Spleen (tissue), 11 donors: ENCODE data around the gene GRAMD2A. TPM values are rescaled to one million over a fixed set of nuclear protein-coding genes. Genes with fewer than 3 reads are reported as not detected.
A peak's percentile ranks its signal among the peaks of the same experiment; 100 is the strongest.
"Not testable (repeated sequence)": the region's sequence is repeated elsewhere in the genome, so short reads cannot be mapped to it uniquely, and the experiment has no call there.

Experiments used
- DNase-seq: peaks from one replicate; pipeline ENCODE4 v3.0.0-alpha.2; 2020
- H3K27ac ChIP-seq, 8 donors: fragments of 200-600 bp; sonication (generic) in 7 of 8; 1 replicate in 4 of 8; 2 replicates in 4 of 8; pipeline versions ENCODE4 v1.5.0 to v1.8.0; 2016 to 2021; ENCODE audit warnings: inconsistent platforms in 4 of 8, mild to moderate bottlenecking in 4 of 8, moderate library complexity in 1 of 8
- H3K27me3 ChIP-seq, 7 donors: fragments of 200-600 bp; sonication (generic) in 6 of 7; replicated peaks in 1 of 7; 1 replicate in 4 of 7; 2 replicates in 3 of 7; pipeline versions ENCODE4 v1.5.0 to v1.8.0; 2016 to 2021; ENCODE audit warnings: inconsistent platforms in 3 of 7, mild to moderate bottlenecking in 1 of 7
- H3K36me3 ChIP-seq, 6 donors: fragments of 200-600 bp; sonication (generic) in 5 of 6; 1 replicate in 4 of 6; 2 replicates in 2 of 6; pipeline versions ENCODE4 v1.5.0 to v1.8.0; 2016 to 2021; ENCODE audit warnings: inconsistent platforms in 2 of 6
- H3K4me1 ChIP-seq, 6 donors: fragments of 200-600 bp; sonication (generic) in 5 of 6; 1 replicate in 3 of 6; 2 replicates in 3 of 6; pipeline versions ENCODE4 v1.5.0 to v1.8.0; 2016 to 2021; ENCODE audit warnings: inconsistent platforms in 3 of 6
- H3K4me3 ChIP-seq, 8 donors: fragments of 200-600 bp; sonication (generic) in 7 of 8; 1 replicate in 4 of 8; 2 replicates in 4 of 8; pipeline versions ENCODE4 v1.5.0 to v1.8.0; 2016 to 2021; ENCODE audit warnings: inconsistent platforms in 4 of 8, mild to moderate bottlenecking in 4 of 8, moderate library complexity in 2 of 8
- H3K9me3 ChIP-seq, 8 donors: fragments of 200-600 bp; sonication (generic) in 7 of 8; 1 replicate in 4 of 8; 2 replicates in 4 of 8; pipeline versions ENCODE4 v1.5.0 to v1.8.0; 2016 to 2021; ENCODE audit warnings: inconsistent platforms in 4 of 8
- POLR2A ChIP-seq, 3 donors: fragments of 450-650 bp; IDR thresholded peaks; one replicate each; pipeline ENCODE4 v1.5.1; 2017; ENCODE audit warnings: antibody characterized with exemption in 3 of 3, mild to moderate bottlenecking in 1 of 3
- POLR2AphosphoS5 ChIP-seq, 3 donors: sonication (generic); formaldehyde crosslinking; IDR thresholded peaks; one replicate each; pipeline ENCODE4 v1.5.1; 2017; ENCODE audit warnings: antibody characterized with exemption in 3 of 3
- WGBS, 5 donors: extraction: QIAGEN DNeasy Blood & Tissue Kit in 3 of 5; methylation state at CpG; one replicate each; pipeline versions ENCODE4 v1.1.5 to v1.1.7; 2013 to 2018; 5-methylcytosine and 5-hydroxymethylcytosine counted together
- intact Hi-C: fragments of 100-400 bp; cut with DNase I; formaldehyde crosslinking; loops from one replicate; pipeline ENCODE4 v1.15.0; 2023; ENCODE audit warnings: low total_unique reads
- polyA plus RNA-seq, 3 donors: library from polyadenylated mRNA; stranded (reverse); fragments of 200-250 nt; gene quantifications; one replicate each; pipeline ENCODE4 v1.2.1, GENCODE V29; 2013
- total RNA-seq, 7 donors: library from RNA; depleted of rRNA in 3 of 7; stranded (reverse); fragments of >200 nt in 3 of 7; fragmentation: NEBNext Ultra II Directional in 4 of 7; extraction: Animal tissue kit (Norgen Biotek cat#: 25700) in 4 of 7; gene quantifications; one replicate each; pipeline versions ENCODE4 v1.1.0 to v1.2.1, GENCODE V29; 2016 to 2021
- TF ChIP-seq, protein P1 (sequence below), 11 experiments: fragments of 200-600 bp in 7 of 11; fragments of 450-650 bp in 4 of 11; sonication (generic) in 4 of 11; IDR thresholded peaks in 8 of 11; conservative IDR thresholded peaks in 3 of 11; 1 replicate in 7 of 11; 2 replicates in 4 of 11; pipeline versions ENCODE4 v1.4.0 to v1.8.0; 2016 to 2021; ENCODE audit warnings: antibody characterized with exemption in 11 of 11, inconsistent platforms in 4 of 11, mild to moderate bottlenecking in 1 of 11
- donor health status: healthy with polysubstance abuse.
- donor health status: DM: no; HTN: no; CAD: no; lungs with moderate emphysema.
- donor health status: DM: no; HTN: no; CAD: no.
- donor health status: Bipolar disorder and iron deficiency.
- donor health status: healthy.
- donor health status: DM: no; HTN: no; CAD: no.
- donor health status: DM: yes; HTN: yes; CAD: no.

GRAMD2A gene
- total and polyA plus RNA-seq, 10 donors, result 0.03 to 0.34 (median 0.09) TPM; not detected in 6

DNA sequence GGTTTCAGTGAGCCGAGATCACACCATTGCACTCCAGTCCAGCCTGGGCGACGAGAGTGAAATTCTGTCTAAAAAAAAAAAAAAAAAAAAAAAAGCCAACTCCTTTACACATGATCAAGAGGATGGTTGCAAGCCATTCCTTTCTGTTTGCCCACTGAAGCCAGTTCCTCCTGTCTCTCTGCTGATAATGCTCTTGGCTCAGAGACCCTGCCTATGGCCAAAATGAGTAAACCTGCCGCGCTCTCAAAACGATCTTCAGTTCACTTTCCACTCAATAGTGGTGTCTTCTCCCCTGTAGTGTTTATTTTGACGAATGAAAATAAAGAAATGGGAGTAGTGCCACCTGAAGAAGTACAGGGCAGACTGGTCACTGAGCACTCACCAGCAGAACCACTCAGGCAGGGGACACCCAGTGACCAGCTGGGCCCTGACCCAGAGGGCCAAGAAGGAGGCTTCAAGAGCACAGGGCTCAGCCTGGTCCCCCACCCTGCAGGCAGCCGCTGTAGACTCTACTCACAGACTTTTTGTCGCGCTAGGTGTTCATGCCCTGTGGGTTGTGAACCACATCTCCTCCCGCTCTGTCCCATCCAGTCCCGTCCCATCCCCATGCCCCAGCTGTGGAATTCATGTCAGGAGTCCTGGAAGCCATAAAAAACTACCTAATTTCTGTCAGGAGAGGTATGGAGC is 23.6 kb downstream of the GRAMD2A start:
- Histone ChIP-seq H3K27me3 (peaks cover 0 to 11% (median 0%) of the 10 kb centered on the region in 7 donors), H3K9me3 (no peaks in the 10 kb centered on the region), H3K27ac (no peak overlapping the region), H3K4me3 (no peak overlapping the region), H3K4me1 (no peaks in the 10 kb centered on the region), H3K36me3 (no peaks in the 10 kb centered on the region)
- 86 to 94% (median 91%) methylated on average over 12 of the region's 12 CpGs for WGBS, 5 donors
- TF ChIP-seq POLR2A (IDR thresholded peaks at IDR 0.05), result no peak
- no peak for TF ChIP-seq POLR2AphosphoS5 (IDR thresholded peaks at IDR 0.05)
- TF ChIP-seq, protein P1, sequence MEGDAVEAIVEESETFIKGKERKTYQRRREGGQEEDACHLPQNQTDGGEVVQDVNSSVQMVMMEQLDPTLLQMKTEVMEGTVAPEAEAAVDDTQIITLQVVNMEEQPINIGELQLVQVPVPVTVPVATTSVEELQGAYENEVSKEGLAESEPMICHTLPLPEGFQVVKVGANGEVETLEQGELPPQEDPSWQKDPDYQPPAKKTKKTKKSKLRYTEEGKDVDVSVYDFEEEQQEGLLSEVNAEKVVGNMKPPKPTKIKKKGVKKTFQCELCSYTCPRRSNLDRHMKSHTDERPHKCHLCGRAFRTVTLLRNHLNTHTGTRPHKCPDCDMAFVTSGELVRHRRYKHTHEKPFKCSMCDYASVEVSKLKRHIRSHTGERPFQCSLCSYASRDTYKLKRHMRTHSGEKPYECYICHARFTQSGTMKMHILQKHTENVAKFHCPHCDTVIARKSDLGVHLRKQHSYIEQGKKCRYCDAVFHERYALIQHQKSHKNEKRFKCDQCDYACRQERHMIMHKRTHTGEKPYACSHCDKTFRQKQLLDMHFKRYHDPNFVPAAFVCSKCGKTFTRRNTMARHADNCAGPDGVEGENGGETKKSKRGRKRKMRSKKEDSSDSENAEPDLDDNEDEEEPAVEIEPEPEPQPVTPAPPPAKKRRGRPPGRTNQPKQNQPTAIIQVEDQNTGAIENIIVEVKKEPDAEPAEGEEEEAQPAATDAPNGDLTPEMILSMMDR (IDR thresholded peaks at IDR 0.05 in 8 of 11, conservative IDR thresholded peaks at IDR 0.05 in 3 of 11), result no peak
- DNase-seq, result peak; percentile 54
- intact Hi-C loops, result no loop called here

DNA sequence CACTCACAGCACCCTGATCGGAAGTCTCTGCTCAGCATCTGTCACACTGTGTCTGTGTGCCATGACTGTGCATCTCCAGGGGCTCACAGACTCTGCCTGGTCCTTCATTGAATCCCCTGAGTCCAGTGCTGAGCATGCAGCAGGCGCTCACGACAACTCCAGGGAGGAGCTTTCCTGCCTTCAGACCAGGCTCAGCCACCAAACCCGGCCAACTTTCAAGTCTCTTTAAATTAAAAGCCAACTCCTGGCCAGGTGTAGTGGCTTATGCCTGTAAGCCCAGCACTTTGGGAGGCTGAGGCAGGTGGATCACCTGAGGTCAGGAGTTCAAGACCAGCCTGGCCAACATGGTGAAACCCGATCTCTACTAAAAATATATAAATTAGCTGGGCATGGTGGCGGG is 24.2 kb downstream of the GRAMD2A start:
- H3K27me3 ChIP-seq, result peaks cover 0 to 14% (median 0%) of the 10 kb centered on the region in 7 donors
- DNase-seq, result peak; percentile 29

DNA sequence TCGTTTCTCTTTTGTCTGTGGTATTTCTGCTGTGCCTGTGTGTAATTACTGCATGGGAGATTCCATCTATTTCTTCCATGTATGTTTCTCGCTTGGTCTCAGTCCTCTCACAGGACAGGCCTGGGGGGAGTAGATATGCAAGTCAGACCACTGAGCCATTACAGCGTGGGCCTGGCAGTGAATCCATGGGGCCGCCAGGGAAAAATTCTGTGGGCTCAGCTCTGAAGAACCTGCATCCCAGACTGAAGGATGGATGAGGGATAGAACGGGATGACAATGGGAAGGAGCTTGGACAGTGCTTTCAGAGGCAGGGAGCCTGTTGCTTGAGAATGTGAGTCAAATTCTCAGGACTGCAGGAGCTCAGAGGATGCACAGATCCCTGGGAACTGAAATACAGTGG is 24.8 kb downstream of the GRAMD2A start:
- H3K4me3 ChIP-seq, result no peak overlapping the region
- H3K27ac ChIP-seq, result no peak overlapping the region
- no peaks in the 10 kb centered on the region for H3K9me3 ChIP-seq
- TF ChIP-seq POLR2AphosphoS5 (IDR thresholded peaks at IDR 0.05) (no peak), POLR2A (IDR thresholded peaks at IDR 0.05) (no peak)
- TF ChIP-seq, protein P1 (IDR thresholded peaks at IDR 0.05 in 8 of 11, conservative IDR thresholded peaks at IDR 0.05 in 3 of 11), result no peak
- intact Hi-C loops, result no loop called here
- WGBS, 5 donors, result 86 to 88% (median 87%) methylated on average over 5 of the region's 5 CpGs
- DNase-seq, result peak; percentile 7
- peaks cover 0 to 19% (median 0%) of the 10 kb centered on the region in 7 donors for H3K27me3 ChIP-seq
- no peaks in the 10 kb centered on the region for H3K36me3 ChIP-seq
- H3K4me1 ChIP-seq, result no peaks in the 10 kb centered on the region

More for the DNA sequence above, 24.2 kb downstream of the GRAMD2A start:
- no peaks in the 10 kb centered on the region for H3K4me1 ChIP-seq
- TF ChIP-seq, protein P1 (IDR thresholded peaks at IDR 0.05 in 8 of 11, conservative IDR thresholded peaks at IDR 0.05 in 3 of 11), result no peak
- TF ChIP-seq POLR2A (IDR thresholded peaks at IDR 0.05), result no peak
- no peak for TF ChIP-seq POLR2AphosphoS5 (IDR thresholded peaks at IDR 0.05)
- no peaks in the 10 kb centered on the region for H3K36me3 ChIP-seq
- WGBS, 5 donors, result 90 to 95% (median 92%) methylated on average over 5 to 6 of the region's 6 CpGs
- intact Hi-C loops, result no loop called here
- H3K4me3 ChIP-seq, result no peak overlapping the region
- H3K27ac ChIP-seq, result no peak overlapping the region
- H3K9me3 ChIP-seq, result no peaks in the 10 kb centered on the region

DNA sequence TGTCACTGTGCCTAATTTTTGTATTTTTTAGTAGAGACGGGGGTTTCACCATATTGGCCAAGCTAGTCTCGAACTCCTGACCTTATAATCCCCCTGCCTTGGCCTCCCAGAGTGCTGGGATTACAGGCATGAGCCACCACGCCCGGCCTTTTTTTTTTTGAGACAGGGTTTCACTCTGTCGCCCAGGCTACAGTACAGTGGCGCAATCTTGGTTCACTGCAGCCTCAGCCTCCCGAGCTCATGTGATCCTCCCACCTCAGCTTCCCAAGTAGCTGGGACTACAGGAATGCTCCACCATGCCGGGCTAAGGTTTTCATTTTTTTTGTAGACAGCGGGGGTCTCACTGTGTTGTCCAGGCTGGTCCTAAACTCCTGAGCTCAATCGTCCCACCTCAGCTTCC is 25.6 kb downstream of the GRAMD2A start:
- H3K27ac ChIP-seq, H3K9me3 ChIP-seq, intact Hi-C loops, H3K36me3 ChIP-seq, H3K4me1 ChIP-seq, H3K4me3 ChIP-seq: not testable (repeated sequence)
- H3K27me3 ChIP-seq, result peaks cover 0 to 15% (median 0%) of the 10 kb centered on the region in 7 donors
- WGBS, 5 donors, result 76 to 92% (median 85%) methylated on average over 10 of the region's 10 CpGs
- peak; percentile 10 for DNase-seq
